Glutamatergic neuron (in vitro differentiated cells): Measurements from ENCODE around the gene PRKAR1B. TPM values are rescaled to one million over a fixed set of nuclear protein-coding genes. Genes with fewer than 3 reads are reported as not detected.

Source experiments
- DNase-seq: peaks from one replicate; pipeline ENCODE4 v3.0.0; 2022
- H3K27ac Mint-ChIP-seq: one replicate; pipeline ENCODE4 v1.8.0; 2020; ENCODE audit warnings: mild to moderate bottlenecking, mixed read lengths, inconsistent platforms; ENCODE audit not compliant: unreplicated experiment
- H3K27me3 Mint-ChIP-seq: one replicate; pipeline ENCODE4 v1.8.0; 2020; ENCODE audit warnings: mild to moderate bottlenecking, moderate library complexity, mixed read lengths, inconsistent platforms; ENCODE audit not compliant: unreplicated experiment
- H3K36me3 Mint-ChIP-seq: one replicate; pipeline ENCODE4 v1.8.0; 2020; ENCODE audit warnings: mild to moderate bottlenecking, mixed read lengths, inconsistent platforms; ENCODE audit not compliant: unreplicated experiment
- H3K4me1 Mint-ChIP-seq: one replicate; pipeline ENCODE4 v1.8.0; 2020; ENCODE audit warnings: mild to moderate bottlenecking, low read depth, mixed read lengths, inconsistent platforms; ENCODE audit not compliant: unreplicated experiment
- H3K4me3 Mint-ChIP-seq: one replicate; pipeline ENCODE4 v1.8.0; 2020; ENCODE audit warnings: mild to moderate bottlenecking, mixed read lengths, inconsistent platforms; ENCODE audit not compliant: unreplicated experiment
- H3K9me3 Mint-ChIP-seq: one replicate; pipeline ENCODE4 v1.8.0; 2020; ENCODE audit warnings: mild to moderate bottlenecking, moderate library complexity, mixed read lengths, inconsistent platforms; ENCODE audit not compliant: unreplicated experiment
- CTCF ChIP-seq: fragments of 200-600 bp; sonication (generic); IDR thresholded peaks from one replicate; pipeline ENCODE4 v1.5.0; 2021; ENCODE audit not compliant: partially characterized antibody, unreplicated experiment
- total RNA-seq: library from RNA; stranded (reverse); fragmentation: NEBNext Ultra II Directional; extraction: Animal tissue kit (Norgen Biotek cat#: 25700); gene quantifications from one replicate; pipeline ENCODE4 v1.2.1, GENCODE V29; 2021; ENCODE audit not compliant: unreplicated experiment

The PRKAR1B gene
- total RNA-seq, 1 donor from 2014 or later = 12.8 TPM

GRCh38 chr7:690478-691360 lies 36.4 kb downstream of the PRKAR1B start:
- peaks cover 30% of the 10 kb centered on the region for H3K36me3 Mint-ChIP-seq
- H3K27ac Mint-ChIP-seq = no peak overlapping the region
- no peak for TF ChIP-seq CTCF
- no peaks in the 10 kb centered on the region for H3K4me1 Mint-ChIP-seq
- no peak overlapping the region for H3K4me3 Mint-ChIP-seq
- DNase-seq = no peak
- peaks cover 15% of the 10 kb centered on the region for H3K9me3 Mint-ChIP-seq
- H3K27me3 Mint-ChIP-seq = peaks cover 4% of the 10 kb centered on the region

GRCh38 chr7:685540-685939 lies 41.5 kb downstream of the PRKAR1B start:
- H3K4me1 Mint-ChIP-seq = no peaks in the 10 kb centered on the region
- no peak overlapping the region for H3K27ac Mint-ChIP-seq
- DNase-seq = no peak
- peaks cover 4% of the 10 kb centered on the region for H3K27me3 Mint-ChIP-seq
- no peak for TF ChIP-seq CTCF
- peaks cover 23% of the 10 kb centered on the region for H3K9me3 Mint-ChIP-seq
- H3K36me3 Mint-ChIP-seq = peaks cover 31% of the 10 kb centered on the region
- H3K4me3 Mint-ChIP-seq = no peak overlapping the region

GRCh38 chr7:684416-684815 lies 42.7 kb downstream of the PRKAR1B start:
- TF ChIP-seq CTCF = no peak
- Mint-ChIP-seq H3K4me3 (no peak overlapping the region), H3K27me3 (peaks cover 4% of the 10 kb centered on the region), H3K27ac (no peak overlapping the region), H3K4me1 (no peaks in the 10 kb centered on the region), H3K9me3 (peaks cover 20% of the 10 kb centered on the region), H3K36me3 (peaks cover 33% of the 10 kb centered on the region)
- DNase-seq = no peak

DNA sequence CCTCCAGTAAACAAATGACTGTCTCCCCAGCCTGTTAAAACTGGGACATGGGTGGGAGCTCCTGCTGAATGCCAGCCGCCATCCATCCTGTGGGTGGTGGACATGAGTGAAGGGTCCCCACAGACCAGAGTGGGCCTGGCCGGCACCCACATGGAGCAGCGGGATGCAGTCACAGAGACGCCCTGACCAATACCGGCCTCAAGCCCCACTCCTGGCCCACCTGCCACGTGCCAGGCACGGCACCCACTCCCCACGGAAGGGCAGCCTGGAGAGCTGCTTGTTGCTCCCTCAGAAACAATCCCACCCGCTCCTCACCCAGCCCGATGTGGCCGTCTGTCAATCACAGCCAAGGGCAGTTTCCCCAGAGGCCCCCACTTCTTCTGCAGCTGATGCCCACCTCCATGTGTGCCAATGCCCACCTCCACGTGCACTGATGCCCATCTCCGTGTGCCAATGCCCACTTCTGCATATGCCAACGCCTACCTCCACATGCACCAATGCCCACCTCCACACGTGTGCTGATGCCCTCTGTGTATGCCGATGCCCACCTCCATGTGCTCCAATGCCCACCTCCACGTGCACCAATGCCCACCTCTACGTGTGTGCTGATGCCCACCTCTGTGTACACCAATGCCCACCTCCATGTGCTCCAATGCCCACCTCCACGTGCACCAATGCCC lies 43.4 kb downstream of the PRKAR1B start:
- Mint-ChIP-seq H3K27ac (no peak overlapping the region), H3K36me3 (peaks cover 34% of the 10 kb centered on the region), H3K4me1 (no peaks in the 10 kb centered on the region), H3K27me3 (peaks cover 3% of the 10 kb centered on the region), H3K4me3 (no peak overlapping the region), H3K9me3 (peaks cover 21% of the 10 kb centered on the region)
- no peak for TF ChIP-seq CTCF
- no peak for DNase-seq

DNA sequence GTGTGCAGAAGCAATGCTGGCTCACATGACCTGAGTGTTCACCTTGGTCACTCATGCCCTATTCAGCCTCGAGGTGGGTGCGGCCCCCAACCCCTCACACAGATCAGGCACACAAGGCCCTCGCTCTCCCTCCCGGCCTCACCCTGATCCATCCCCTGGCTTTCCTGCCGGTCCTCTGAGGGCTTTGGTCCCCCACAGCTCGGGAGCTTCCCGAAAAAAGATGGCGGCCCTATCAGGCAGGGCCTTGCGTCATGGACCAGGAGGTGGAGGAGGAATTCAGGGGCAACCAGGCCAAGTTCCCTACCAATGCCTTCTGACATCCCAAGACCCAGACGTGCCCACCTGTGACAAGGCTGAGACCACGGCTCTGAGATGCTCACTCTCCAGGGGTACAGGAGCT lies 44.3 kb downstream of the PRKAR1B start:
- Mint-ChIP-seq H3K4me1 (no peaks in the 10 kb centered on the region), H3K27ac (no peak overlapping the region), H3K36me3 (peaks cover 30% of the 10 kb centered on the region), H3K9me3 (peaks cover 27% of the 10 kb centered on the region), H3K4me3 (no peak overlapping the region), H3K27me3 (peaks cover 3% of the 10 kb centered on the region)
- no peak for DNase-seq
- no peak for TF ChIP-seq CTCF
